H9 (cell line): ENCODE data around the gene ACTN1. TPM values are rescaled to one million over a fixed set of nuclear protein-coding genes. Genes with fewer than 3 reads are reported as not detected.

Source experiments
- DNase-seq: peaks from one replicate; pipeline ENCODE4 v3.0.0-alpha.2; 2017
- H2AFZ ChIP-seq: one replicate; pipeline ENCODE4 v1.6.1; 2013; ENCODE audit warnings: mild to moderate bottlenecking, low read length, control low read depth, moderate library complexity
- H2AK5ac ChIP-seq: 2 replicates; pipeline ENCODE4 v1.6.1; 2013; ENCODE audit warnings: low read length, control low read depth, mixed read lengths; ENCODE audit not compliant: insufficient read length
- H2BK120ac ChIP-seq: one replicate; pipeline ENCODE4 v1.6.1; 2013; ENCODE audit warnings: low read depth, mild to moderate bottlenecking, low read length, control low read depth, inconsistent platforms; ENCODE audit not compliant: poor library complexity, severe bottlenecking
- H2BK12ac ChIP-seq: 2 replicates; pipeline ENCODE4 v1.6.1; 2013; ENCODE audit warnings: low read length, control low read depth, mixed read lengths, low read depth; ENCODE audit not compliant: insufficient read length
- H2BK15ac ChIP-seq: 2 replicates; pipeline ENCODE4 v1.6.1; 2013; ENCODE audit warnings: low read depth, low read length, control low read depth
- H2BK20ac ChIP-seq: one replicate; pipeline ENCODE4 v1.6.1; 2013; ENCODE audit warnings: low read depth, mild to moderate bottlenecking, low read length, control low read depth, inconsistent platforms; ENCODE audit not compliant: poor library complexity, severe bottlenecking
- H2BK5ac ChIP-seq: 2 replicates; pipeline ENCODE4 v1.6.1; 2013; ENCODE audit warnings: low read length, control low read depth, mixed read lengths; ENCODE audit not compliant: insufficient read length
- H3K14ac ChIP-seq: 2 replicates; pipeline ENCODE4 v1.6.1; 2013; ENCODE audit warnings: low read length, control low read depth; ENCODE audit not compliant: insufficient read depth
- H3K18ac ChIP-seq: 2 replicates; pipeline ENCODE4 v1.6.1; 2013; ENCODE audit warnings: low read depth, mild to moderate bottlenecking, mixed read lengths, low read length, control low read depth; ENCODE audit not compliant: insufficient read length
- H3K23ac ChIP-seq: 2 replicates; pipeline ENCODE4 v1.6.1; 2013; ENCODE audit warnings: low read length, control low read depth, mixed read lengths, low read depth; ENCODE audit not compliant: insufficient read length
- H3K23me2 ChIP-seq: 2 replicates; pipeline ENCODE4 v1.6.1; 2013; ENCODE audit warnings: low read depth, mild to moderate bottlenecking, mixed read lengths, low read length, control low read depth; ENCODE audit not compliant: insufficient read length, poor library complexity, severe bottlenecking
- H3K27ac ChIP-seq: 2 replicates; pipeline ENCODE4 v1.5.1; 2013; ENCODE audit warnings: low read length, control low read depth, mixed read lengths, low read depth; ENCODE audit not compliant: insufficient read length
- H3K27me3 ChIP-seq: 2 replicates; pipeline ENCODE4 v1.6.1; 2013; ENCODE audit warnings: low read length, control low read depth, inconsistent platforms; ENCODE audit not compliant: insufficient read depth
- H3K4ac ChIP-seq: 2 replicates; pipeline ENCODE4 v1.6.1; 2013; ENCODE audit warnings: low read depth, mild to moderate bottlenecking, control low read depth, inconsistent platforms, low read length, moderate library complexity
- H3K4me1 ChIP-seq: 2 replicates; pipeline ENCODE4 v1.6.1; 2013; ENCODE audit warnings: low read length, control low read depth, inconsistent platforms; ENCODE audit not compliant: insufficient read depth
- H3K4me2 ChIP-seq: 2 replicates; pipeline ENCODE4 v1.6.1; 2013; ENCODE audit warnings: low read length, control low read depth, mixed read lengths; ENCODE audit not compliant: insufficient read length, insufficient read depth
- H3K56ac ChIP-seq: 2 replicates; pipeline ENCODE4 v1.6.1; 2013; ENCODE audit warnings: low read depth, mild to moderate bottlenecking, mixed read lengths, low read length, control low read depth; ENCODE audit not compliant: insufficient read length
- H3K79me1 ChIP-seq: 2 replicates; pipeline ENCODE4 v1.6.1; 2013; ENCODE audit warnings: low read depth, mild to moderate bottlenecking, moderate library complexity, low read length, control low read depth, inconsistent platforms; ENCODE audit not compliant: insufficient read depth, poor library complexity, severe bottlenecking
- H3K79me2 ChIP-seq: 2 replicates; pipeline ENCODE4 v1.6.1; 2013; ENCODE audit warnings: low read length, control low read depth, inconsistent platforms; ENCODE audit not compliant: insufficient read depth
- H3K9ac ChIP-seq: 2 replicates; pipeline ENCODE4 v1.6.1; 2013; ENCODE audit warnings: low read length, control low read depth, mixed read lengths; ENCODE audit not compliant: insufficient read length; ENCODE audit errors: extremely low read depth
- H3K9me3 ChIP-seq: one replicate; pipeline ENCODE4 v1.6.1; 2013; ENCODE audit warnings: low read depth, low read length, inconsistent platforms; ENCODE audit not compliant: control insufficient read depth
- H3T11ph ChIP-seq: one replicate; pipeline ENCODE4 v1.6.1; 2013; ENCODE audit warnings: mild to moderate bottlenecking, low read length, control low read depth, inconsistent platforms
- H4K20me1 ChIP-seq: one replicate; pipeline ENCODE4 v1.6.1; 2013; ENCODE audit not compliant: control insufficient read depth, insufficient read length, insufficient read depth
- H4K5ac ChIP-seq: 2 replicates; pipeline ENCODE4 v1.6.1; 2013; ENCODE audit warnings: low read depth, mild to moderate bottlenecking, mixed read lengths, low read length, control low read depth; ENCODE audit not compliant: insufficient read length
- H4K8ac ChIP-seq: replicated peaks from 2 replicates; pipeline ENCODE4 v1.6.1; 2013; ENCODE audit warnings: low read length, control low read depth, mixed read lengths, low read depth; ENCODE audit not compliant: insufficient read length
- H4K91ac ChIP-seq: 2 replicates; pipeline ENCODE4 v1.6.1; 2013; ENCODE audit warnings: low read depth, mild to moderate bottlenecking, moderate library complexity, mixed read lengths, low read length, control low read depth; ENCODE audit not compliant: insufficient read length
- H3K27ac Mint-ChIP-seq, 3 experiments: 2 replicates in 2 of 3; 3 replicates in 1 of 3; pipeline ENCODE4 v1.8.0; 2020 to 2021; ENCODE audit warnings: mixed read lengths in 3 of 3, mild to moderate bottlenecking in 1 of 3, moderate library complexity in 1 of 3
- H3K27me3 Mint-ChIP-seq: 2 replicates; pipeline ENCODE4 v1.8.0; 2021; ENCODE audit warnings: low read depth, mild to moderate bottlenecking, moderate library complexity, mixed read lengths
- H3K36me3 Mint-ChIP-seq, 3 experiments: 2 replicates in 2 of 3; 3 replicates in 1 of 3; pipeline ENCODE4 v1.8.0; 2020 to 2021; ENCODE audit warnings: low read depth in 3 of 3, mixed read lengths in 3 of 3; ENCODE audit not compliant: insufficient read depth in 1 of 3
- H3K4me1 Mint-ChIP-seq, 2 experiments: 2 replicates each; pipeline ENCODE4 v1.8.0; 2020; ENCODE audit warnings: mixed read lengths in 2 of 2
- H3K4me3 Mint-ChIP-seq, 2 experiments: 2 replicates in 1 of 2; 3 replicates in 1 of 2; pipeline ENCODE4 v1.8.0; 2020 to 2021; ENCODE audit warnings: mild to moderate bottlenecking in 2 of 2, mixed read lengths in 2 of 2, moderate library complexity in 1 of 2
- H3K9me3 Mint-ChIP-seq, 2 experiments: 2 replicates in 1 of 2; 3 replicates in 1 of 2; pipeline ENCODE4 v1.8.0; 2020; ENCODE audit warnings: mild to moderate bottlenecking in 2 of 2, mixed read lengths in 2 of 2, moderate library complexity in 1 of 2
- WGBS: extraction: QIAGEN DNeasy Blood & Tissue Kit; methylation state at CpG from one replicate; pipeline ENCODE4 v1.1.7; 2013; ENCODE audit warnings: missing lambda C conversion rate, low lambda C conversion rate, mixed read lengths; ENCODE audit not compliant: insufficient read length; ENCODE audit errors: extremely low coverage; 5-methylcytosine and 5-hydroxymethylcytosine counted together
- total RNA-seq: library from RNA; stranded (reverse); gene quantifications from 2 replicates; pipeline ENCODE4 v1.2.1, GENCODE V29; 2021
- TF ChIP-seq, protein P1 (sequence below): fragments of 200-600 bp; sonication (generic); conservative IDR thresholded peaks from 3 replicates; pipeline ENCODE4 v1.8.0; 2021; ENCODE audit warnings: antibody characterized with exemption, mild to moderate bottlenecking

ACTN1 gene
- total RNA-seq, 1 experiment from 2014 or later: 219 TPM

DNA sequence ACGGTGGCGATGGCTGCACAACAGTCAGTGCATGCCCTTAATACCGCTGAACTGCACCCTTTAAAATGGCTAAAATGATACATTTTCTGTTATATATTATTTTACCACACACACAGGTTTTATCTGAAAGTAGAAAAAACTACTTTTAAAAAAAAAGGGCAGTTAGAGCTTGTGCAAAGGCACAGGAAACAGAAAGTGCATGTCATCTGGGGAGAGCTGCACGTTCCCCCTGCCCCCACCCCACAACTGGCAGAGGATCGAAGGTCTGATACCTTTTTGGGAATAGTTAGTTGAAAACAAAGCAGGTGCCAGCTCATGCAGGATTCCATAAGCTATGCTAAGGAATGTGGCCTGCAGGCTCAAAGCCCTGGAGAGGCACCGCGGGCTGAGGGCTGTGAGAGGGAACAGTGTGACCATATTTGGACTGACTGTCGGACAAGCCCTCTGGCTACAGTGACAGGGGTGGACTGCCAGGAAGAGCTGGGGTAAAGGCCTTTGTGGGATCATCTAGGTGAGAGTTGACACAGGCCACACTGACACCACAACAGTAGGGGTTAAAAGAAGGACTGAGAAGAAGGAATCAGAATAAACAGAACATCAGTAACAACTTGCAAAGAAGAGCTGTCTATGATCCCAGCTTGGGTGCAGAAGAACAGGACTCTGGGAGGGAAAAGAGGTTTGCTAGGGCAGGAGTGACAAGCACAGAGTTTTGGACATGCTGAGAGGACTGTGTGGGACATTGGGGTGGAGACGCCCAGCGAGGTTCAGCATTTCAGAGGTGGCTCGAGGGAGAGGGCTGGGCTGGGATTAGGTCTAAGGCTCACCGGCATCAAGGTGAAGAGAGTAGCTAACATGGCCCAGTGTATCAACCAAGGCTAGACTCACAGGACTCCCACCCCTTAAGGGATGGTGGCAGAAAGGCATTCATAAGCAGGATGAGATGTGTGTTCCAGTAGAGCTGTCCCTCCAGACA lies 54.6 kb downstream of the ACTN1 start:
- peak overlapping the region; percentile 15 to 88 (median 34); a peak in 5 of 7 replicates for H3K27ac Mint-ChIP-seq
- no peak overlapping the region for H3K4me2 ChIP-seq
- peaks cover 47 to 65% (median 53%) of the 10 kb centered on the region in 3 experiments for H3K36me3 Mint-ChIP-seq

More for the DNA sequence above, 54.6 kb downstream of the ACTN1 start:
- H2BK20ac ChIP-seq: no peak overlapping the region
- TF ChIP-seq, protein P1, sequence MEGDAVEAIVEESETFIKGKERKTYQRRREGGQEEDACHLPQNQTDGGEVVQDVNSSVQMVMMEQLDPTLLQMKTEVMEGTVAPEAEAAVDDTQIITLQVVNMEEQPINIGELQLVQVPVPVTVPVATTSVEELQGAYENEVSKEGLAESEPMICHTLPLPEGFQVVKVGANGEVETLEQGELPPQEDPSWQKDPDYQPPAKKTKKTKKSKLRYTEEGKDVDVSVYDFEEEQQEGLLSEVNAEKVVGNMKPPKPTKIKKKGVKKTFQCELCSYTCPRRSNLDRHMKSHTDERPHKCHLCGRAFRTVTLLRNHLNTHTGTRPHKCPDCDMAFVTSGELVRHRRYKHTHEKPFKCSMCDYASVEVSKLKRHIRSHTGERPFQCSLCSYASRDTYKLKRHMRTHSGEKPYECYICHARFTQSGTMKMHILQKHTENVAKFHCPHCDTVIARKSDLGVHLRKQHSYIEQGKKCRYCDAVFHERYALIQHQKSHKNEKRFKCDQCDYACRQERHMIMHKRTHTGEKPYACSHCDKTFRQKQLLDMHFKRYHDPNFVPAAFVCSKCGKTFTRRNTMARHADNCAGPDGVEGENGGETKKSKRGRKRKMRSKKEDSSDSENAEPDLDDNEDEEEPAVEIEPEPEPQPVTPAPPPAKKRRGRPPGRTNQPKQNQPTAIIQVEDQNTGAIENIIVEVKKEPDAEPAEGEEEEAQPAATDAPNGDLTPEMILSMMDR: no peak
- no peak overlapping the region for H2AK5ac ChIP-seq
- DNase-seq: no peak
- no peak overlapping the region for H4K5ac ChIP-seq
- WGBS: no CpG with 5 or more reads among the region's 12 CpGs
- no peak overlapping the region for H4K8ac ChIP-seq
- H3K4me1 Mint-ChIP-seq: peaks cover 50 to 53% of the 10 kb centered on the region in 2 experiments
- H3K9ac ChIP-seq: no peak overlapping the region
- peaks cover 5% of the 10 kb centered on the region; the same call in 1 of the 2 replicates for H3K4me1 ChIP-seq
- H2BK5ac ChIP-seq: no peak overlapping the region
- H2BK120ac ChIP-seq: no peak overlapping the region
- H4K91ac ChIP-seq: no peak overlapping the region
- no peaks in the 10 kb centered on the region for H4K20me1 ChIP-seq
- H3K27ac ChIP-seq: no peak overlapping the region
- H3K23me2 ChIP-seq: no peaks in the 10 kb centered on the region
- H3K27me3 Mint-ChIP-seq: no peaks in the 10 kb centered on the region
- H3K4ac ChIP-seq: no peak overlapping the region
- 0 out of 5 replicates have a peak, but pooled peaks cover 0 to 3% of the 10 kb centered on the region in 2 experiments for H3K9me3 Mint-ChIP-seq
- no peak overlapping the region for H3K56ac ChIP-seq
- no peak overlapping the region for H2AFZ ChIP-seq
- H3K14ac ChIP-seq: no peak overlapping the region
- H3K23ac ChIP-seq: no peak overlapping the region
- H3K18ac ChIP-seq: peak overlapping the region; percentile 64
- no peak overlapping the region for H2BK12ac ChIP-seq
- no peaks in the 10 kb centered on the region for H3K27me3 ChIP-seq
- peaks cover 9% of the 10 kb centered on the region; the same call in 1 of the 2 replicates for H3K79me2 ChIP-seq
- peaks cover 6% of the 10 kb centered on the region for H3K79me1 ChIP-seq
- no peak overlapping the region for H3K4me3 Mint-ChIP-seq
- H3T11ph ChIP-seq: no peak overlapping the region
- no peaks in the 10 kb centered on the region for H3K9me3 ChIP-seq
- H2BK15ac ChIP-seq: no peak overlapping the region
